Thymus (tissue), 11 donors: ENCODE results near the gene TEKT3. TPM values are rescaled to one million over a fixed set of nuclear protein-coding genes. Genes with fewer than 3 reads are reported as not detected.

ENCODE experiments used
- DNase-seq, 9 donors: peaks; one replicate each; pipeline ENCODE4 v3.0.0-alpha.2; 2013; ENCODE audit warnings: low spot score in 9 of 9, low read depth in 6 of 9, missing footprints in 1 of 9
- H3K27ac ChIP-seq, 2 donors: one replicate each; pipeline ENCODE4 v1.5.1; 2013; ENCODE audit warnings: control low read depth in 1 of 2, low read depth in 1 of 2, low read length in 1 of 2, mild to moderate bottlenecking in 1 of 2, moderate library complexity in 1 of 2
- H3K27me3 ChIP-seq, 2 donors: one replicate each; pipeline ENCODE4 v1.5.1; 2013; ENCODE audit warnings: low read length in 1 of 2; ENCODE audit not compliant: control insufficient read depth in 2 of 2, insufficient read depth in 1 of 2
- H3K36me3 ChIP-seq, 2 donors: one replicate each; pipeline ENCODE4 v1.5.1; 2013; ENCODE audit warnings: low read length in 1 of 2, mild to moderate bottlenecking in 1 of 2, moderate library complexity in 1 of 2; ENCODE audit not compliant: control insufficient read depth in 2 of 2, insufficient read depth in 2 of 2
- H3K4me1 ChIP-seq, 2 donors: one replicate each; pipeline ENCODE4 v1.5.1; 2013; ENCODE audit warnings: low read length in 2 of 2; ENCODE audit not compliant: control insufficient read depth in 2 of 2, insufficient read depth in 2 of 2
- H3K4me3 ChIP-seq, 2 donors: one replicate each; pipeline ENCODE4 v1.5.1; 2013; ENCODE audit warnings: low read length in 2 of 2, control low read depth in 1 of 2, mild to moderate bottlenecking in 1 of 2
- H3K9me3 ChIP-seq, 2 donors: one replicate each; pipeline ENCODE4 v1.5.1; 2013; ENCODE audit warnings: low read length in 1 of 2, mild to moderate bottlenecking in 1 of 2; ENCODE audit not compliant: control insufficient read depth in 2 of 2, insufficient read depth in 1 of 2
- WGBS: extraction: QIAGEN DNeasy Blood & Tissue Kit; methylation state at CpG from one replicate; pipeline ENCODE4 v1.1.7; 2013; 5-methylcytosine and 5-hydroxymethylcytosine counted together
- polyA plus RNA-seq: library from polyadenylated mRNA; stranded (reverse); fragments of 200-250 nt; gene quantifications from one replicate; pipeline ENCODE4 v1.2.3, GENCODE V29; 2013
- total RNA-seq: library from RNA; stranded (reverse); fragments of 120-200 nt; gene quantifications from one replicate; pipeline ENCODE4 v1.2.4, GENCODE V29; 2013
- donor health status: healthy.

TEKT3 gene
- total and polyA plus RNA-seq, 2 donors, result 0.38 to 0.64 TPM

DNA sequence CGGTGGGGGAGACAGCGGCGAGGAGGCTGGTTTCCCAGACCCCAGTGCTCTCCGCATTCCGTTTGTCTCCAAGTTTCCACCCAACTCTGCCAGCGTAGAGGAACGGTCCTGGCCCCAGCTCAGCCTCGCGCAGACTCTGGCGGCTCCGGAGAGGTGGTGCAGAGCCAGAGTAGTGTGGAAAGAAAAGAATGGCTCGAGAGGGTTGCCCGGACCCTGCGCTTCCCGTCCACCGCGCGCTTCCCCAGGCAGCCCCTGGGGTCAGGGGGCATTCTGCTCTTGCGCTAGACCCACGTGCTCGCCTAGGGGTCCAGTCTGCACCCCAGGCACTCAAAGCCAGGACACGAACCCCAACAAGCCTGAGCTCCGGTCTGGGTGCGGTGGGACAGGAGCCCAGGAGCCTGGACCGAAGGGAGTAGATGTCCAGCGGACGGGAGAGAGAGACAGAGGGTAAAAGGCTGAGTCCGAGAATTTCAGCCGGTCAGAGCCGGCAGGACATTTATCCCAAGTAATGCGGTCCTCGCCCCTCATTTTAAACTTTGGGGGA is 80.1 kb downstream of the TEKT3 start:
- Histone ChIP-seq H3K4me1 (peaks cover 0 to 8% of the 10 kb centered on the region in 2 donors), H3K36me3 (no peaks in the 10 kb centered on the region), H3K27ac (peak overlapping the region; percentile 57 to 78), H3K9me3 (peaks cover 0 to 1% of the 10 kb centered on the region in 2 donors), H3K27me3 (peaks cover 52 to 80% of the 10 kb centered on the region in 2 donors), H3K4me3 (peak overlapping the region; percentile 29 to 38)
- DNase-seq, result peak in 1 of 9 donors; percentile 2
- 9% methylated on average over 32 of the region's 32 CpGs for WGBS

DNA sequence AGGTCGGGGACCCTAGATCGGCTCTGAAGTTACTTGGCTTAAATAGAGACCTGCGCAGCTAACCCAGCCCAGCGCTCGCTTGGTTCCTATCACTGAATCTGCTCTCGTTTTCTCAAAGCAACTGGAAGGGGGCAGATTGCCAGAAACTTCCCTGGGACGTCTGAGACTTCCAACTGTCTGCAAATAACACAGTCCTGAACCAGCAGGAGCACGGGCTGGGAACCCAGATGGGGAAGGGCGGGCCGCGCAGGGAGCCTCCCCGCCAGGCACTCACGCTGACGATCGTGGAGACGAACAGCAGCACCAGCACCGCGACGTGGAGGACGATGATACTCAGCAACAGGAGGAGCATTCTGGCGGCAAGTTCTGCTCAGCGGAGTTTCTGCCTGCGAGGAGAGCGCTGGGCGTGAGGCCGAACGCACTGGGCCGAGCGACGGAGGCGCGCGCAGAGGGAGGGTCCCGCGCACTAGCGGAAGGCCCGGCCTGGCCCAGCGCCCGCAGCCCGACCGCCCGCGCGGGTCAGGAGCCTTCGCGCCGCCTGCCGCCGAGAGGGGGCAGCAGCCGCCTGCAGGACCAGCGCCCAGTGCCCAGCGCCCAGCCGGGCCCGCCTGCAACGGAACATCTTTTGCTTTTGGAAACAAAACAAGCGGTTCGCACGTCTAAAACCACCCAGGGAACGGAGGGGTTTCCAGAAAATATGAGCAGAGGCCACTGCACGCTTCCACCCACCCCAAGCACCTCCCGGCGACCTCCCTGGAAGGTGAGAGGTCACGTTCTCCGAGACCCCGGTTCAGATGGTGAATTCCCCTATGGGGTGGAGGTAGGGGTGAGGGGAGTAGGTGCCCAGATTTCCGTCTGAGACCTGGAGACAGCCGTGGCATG is 80.8 kb downstream of the TEKT3 start:
- WGBS, result 1% methylated on average over 67 of the region's 67 CpGs
- Histone ChIP-seq H3K36me3 (no peaks in the 10 kb centered on the region), H3K27me3 (peaks cover 52 to 76% of the 10 kb centered on the region in 2 donors), H3K9me3 (peaks cover 0 to 1% of the 10 kb centered on the region in 2 donors), H3K4me3 (peak overlapping the region; percentile 38), H3K4me1 (peaks cover 0 to 8% of the 10 kb centered on the region in 2 donors), H3K27ac (peak overlapping the region; percentile 65 to 68)
- DNase-seq, result peak in 4 of 9 donors; percentile 30 to 50 (median 39)

DNA sequence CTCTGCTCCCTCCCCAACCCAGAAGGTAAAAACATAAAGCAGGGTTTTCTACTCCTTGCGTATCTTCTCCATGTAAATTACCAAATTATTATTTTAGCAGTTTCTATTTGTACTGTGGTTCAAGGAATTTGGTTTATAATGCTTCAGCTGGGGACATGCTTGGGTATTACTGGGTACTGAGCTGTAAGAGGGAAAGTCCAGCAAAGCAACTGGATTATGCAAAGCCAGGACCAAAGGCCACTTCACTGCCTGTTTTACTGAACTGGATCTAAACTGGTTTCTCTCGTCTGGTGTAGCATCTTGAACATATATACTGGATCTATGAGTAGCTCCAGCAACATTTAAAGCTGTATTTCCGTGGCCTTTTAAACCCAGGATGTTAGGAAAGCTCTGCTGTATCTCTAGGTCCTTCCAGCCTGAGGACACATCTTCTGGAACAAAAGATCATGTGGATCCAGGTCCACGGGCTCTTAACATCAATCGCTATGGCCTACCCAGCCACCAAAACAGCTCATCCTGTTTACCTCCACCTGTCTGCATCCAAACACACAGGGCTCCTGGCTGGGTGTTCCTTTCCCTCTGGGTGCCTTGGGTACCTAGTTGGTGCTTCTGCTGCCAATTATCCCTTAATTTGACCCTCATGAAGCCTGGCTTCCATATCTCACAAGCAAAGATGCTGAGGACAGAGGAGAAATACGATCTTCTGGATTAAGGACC is 83.4 kb downstream of the TEKT3 start:
- no peaks in the 10 kb centered on the region for H3K9me3 ChIP-seq
- peaks cover 0 to 8% of the 10 kb centered on the region in 2 donors for H3K4me1 ChIP-seq
- H3K27me3 ChIP-seq, result peaks cover 34 to 52% of the 10 kb centered on the region in 2 donors
- 95% methylated on average over 6 of the region's 6 CpGs for WGBS
- no peak overlapping the region for H3K27ac ChIP-seq
- H3K36me3 ChIP-seq, result no peaks in the 10 kb centered on the region
- no peak overlapping the region for H3K4me3 ChIP-seq
- DNase-seq, result no peak

DNA sequence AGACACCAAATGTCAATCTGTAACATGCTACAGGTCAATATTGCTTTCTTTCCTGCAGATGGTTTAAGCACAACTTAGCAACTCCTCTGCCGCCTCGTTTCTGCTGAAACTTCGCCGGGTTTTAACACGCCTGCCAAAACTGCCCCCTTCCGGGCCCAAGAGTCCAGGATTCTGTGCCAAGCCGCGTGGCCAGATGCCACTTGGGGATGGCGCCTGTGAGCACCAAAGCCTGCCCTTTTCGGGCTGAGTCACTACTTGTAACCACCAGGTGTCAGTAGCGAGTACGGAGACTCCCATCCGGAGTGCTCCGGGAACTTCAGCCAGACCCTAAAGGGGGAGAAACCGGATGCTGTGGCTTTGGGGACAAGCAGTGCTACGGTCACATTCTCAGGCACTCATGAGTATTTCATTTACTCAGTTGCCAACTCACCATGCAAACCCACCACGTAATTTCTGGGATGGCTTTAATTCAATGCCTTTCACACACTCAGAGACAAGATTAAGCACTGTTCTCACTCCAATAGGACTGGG is 84.1 kb downstream of the TEKT3 start:
- no peaks in the 10 kb centered on the region for H3K36me3 ChIP-seq
- WGBS, result 2% methylated on average over 17 of the region's 17 CpGs
- no peak overlapping the region for H3K4me3 ChIP-seq
- no peak overlapping the region for H3K27ac ChIP-seq
- peaks cover 0 to 8% of the 10 kb centered on the region in 2 donors for H3K4me1 ChIP-seq
- H3K9me3 ChIP-seq, result no peaks in the 10 kb centered on the region
- peak; percentile 24 to 82 (median 54) for DNase-seq
- H3K27me3 ChIP-seq, result peaks cover 27 to 46% of the 10 kb centered on the region in 2 donors

DNA sequence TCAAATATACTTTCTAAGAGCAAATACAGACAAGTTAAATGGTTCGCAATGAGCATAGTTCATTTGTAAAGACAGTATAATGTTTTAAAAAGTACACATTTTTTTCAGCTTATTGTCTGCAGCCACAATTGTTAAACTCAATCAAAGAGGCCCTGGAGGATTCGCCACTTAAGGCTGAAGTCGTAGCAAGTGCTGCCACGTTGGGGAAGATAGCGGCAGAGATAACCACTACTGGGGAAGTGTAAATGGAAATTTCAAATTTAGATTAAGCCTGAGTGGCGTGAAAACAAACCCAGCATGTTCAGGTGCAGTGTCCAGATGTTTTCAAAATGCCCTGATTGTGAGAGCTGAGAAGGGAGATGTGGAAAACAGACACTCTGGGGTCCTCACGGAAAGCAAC is 84.7 kb downstream of the TEKT3 start:
- no peaks in the 10 kb centered on the region for H3K36me3 ChIP-seq
- H3K9me3 ChIP-seq, result no peaks in the 10 kb centered on the region
- H3K27me3 ChIP-seq, result peaks cover 21 to 39% of the 10 kb centered on the region in 2 donors
- WGBS, result 42% methylated on average over 7 of the region's 7 CpGs
- DNase-seq, result no peak
- no peak overlapping the region for H3K27ac ChIP-seq
- no peak overlapping the region for H3K4me3 ChIP-seq
- peaks cover 0 to 8% of the 10 kb centered on the region in 2 donors for H3K4me1 ChIP-seq

DNA sequence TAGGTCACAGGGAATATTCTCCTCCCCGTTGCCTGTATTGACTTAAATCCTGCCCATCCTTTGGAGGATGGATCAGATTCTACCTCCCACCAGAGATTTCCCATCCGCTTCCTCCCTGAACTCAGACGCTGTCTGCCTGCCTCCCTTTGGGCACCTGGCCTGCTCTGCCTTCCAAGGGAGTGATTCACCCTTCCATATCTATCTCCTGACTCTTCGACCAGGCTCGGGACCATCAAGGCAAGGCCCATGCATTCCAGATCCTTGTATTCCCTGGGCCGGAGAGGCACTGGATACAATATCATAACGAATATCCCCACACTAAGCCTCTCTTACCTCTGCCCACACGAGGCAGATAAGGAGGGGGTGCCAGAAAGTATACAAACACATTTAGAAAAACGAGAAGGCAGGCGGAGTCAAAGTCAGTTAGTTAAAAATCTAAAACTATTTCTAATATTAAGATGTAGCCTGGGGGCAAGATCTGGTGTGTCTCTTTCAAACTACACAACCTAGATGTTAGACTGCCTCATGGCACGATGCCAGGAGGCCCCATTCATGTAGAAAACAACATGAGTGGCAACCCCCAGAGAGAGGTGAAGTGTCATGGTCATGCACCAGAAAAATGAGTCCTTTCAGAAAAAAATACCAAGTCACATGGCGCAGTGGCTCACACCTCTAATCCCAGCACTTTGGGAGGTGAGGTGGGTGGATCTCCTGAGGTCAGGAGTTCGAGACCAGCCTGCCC is 85.5 kb downstream of the TEKT3 start:
- H3K4me1 ChIP-seq, result peaks cover 0 to 8% of the 10 kb centered on the region in 2 donors
- H3K36me3 ChIP-seq, result no peaks in the 10 kb centered on the region
- no peaks in the 10 kb centered on the region for H3K9me3 ChIP-seq
- no peak for DNase-seq
- H3K27me3 ChIP-seq, result peaks cover 13 to 31% of the 10 kb centered on the region in 2 donors
- H3K4me3 ChIP-seq, result no peak overlapping the region
- WGBS, result 93% methylated on average over 13 of the region's 13 CpGs
- no peak overlapping the region for H3K27ac ChIP-seq

Other genes with a start within 250 kb of the TEKT3 start
- 12.5 TPM for gene PMP22, start 76.3 kb downstream of the TEKT3 start, total RNA-seq
- gene PMP22, start 76.3 kb downstream of the TEKT3 start, polyA plus RNA-seq, result 74.0 TPM
- 1.5 TPM for gene CDRT4, start 126.0 kb upstream of the TEKT3 start, total RNA-seq
- 25.4 TPM for gene CDRT4, start 126.0 kb upstream of the TEKT3 start, polyA plus RNA-seq
- 8.4 TPM for gene TVP23C, start 221.9 kb upstream of the TEKT3 start, total RNA-seq
- gene TVP23C, start 221.9 kb upstream of the TEKT3 start, polyA plus RNA-seq, result 5.9 TPM